ENCODE measurements around the gene GNPDA2.

Gene GNPDA2

GRCh38 chr4:44675366-44675765 is 51.0 kb downstream of the GNPDA2 start:
- Histone ChIP-seq H3K9ac (ENCODE audit: low read length) (no peak overlapping the region), H3K4me2 (ENCODE audit: low read length) (no peak overlapping the region), H3F3A (ENCODE audit: insufficient read depth, low read length) (no peaks in the 10 kb centered on the region), H3K79me2 (ENCODE audit: insufficient read depth, low read length) (peaks cover 18% of the 10 kb centered on the region), H3K27me3 (ENCODE audit: insufficient read depth, low read length) (no peaks in the 10 kb centered on the region), H4K20me1 (ENCODE audit: insufficient read depth, low read length) (no peaks in the 10 kb centered on the region), H3K27ac (ENCODE audit: low read depth, low read length, poor library complexity, severe bottlenecking) (no peak overlapping the region), H2AFZ (ENCODE audit: low read length) (no peak overlapping the region), H3K4me3 (ENCODE audit: low read depth, low read length, poor library complexity, severe bottlenecking) (no peak overlapping the region), H3K9me3 (ENCODE audit: low read length) (no peaks in the 10 kb centered on the region), H3K4me1 (ENCODE audit: insufficient read depth, low read length, severe bottlenecking) (peaks cover 20% of the 10 kb centered on the region), H3K9me2 (ENCODE audit: low read depth, low read length) (no peaks in the 10 kb centered on the region), H3K36me3 (ENCODE audit: insufficient read depth, low read length) (no peaks in the 10 kb centered on the region)
- TF ChIP-seq CTCF (IDR thresholded peaks at IDR 0.05; ENCODE audit: low read length) (no peak), EZH2 (IDR thresholded peaks at IDR 0.05; ENCODE audit: borderline replicate concordance, low read length) (no peak)

- Histone ChIP-seq H3K27ac (ENCODE audit: low read depth, low read length, poor library complexity, severe bottlenecking) (no peak overlapping the region), H3K4me3 (ENCODE audit: low read depth, low read length, poor library complexity, severe bottlenecking) (no peak overlapping the region), H3K4me2 (ENCODE audit: low read length) (no peak overlapping the region), H3K9me3 (ENCODE audit: low read length) (no peaks in the 10 kb centered on the region), H2AFZ (ENCODE audit: low read length) (no peak overlapping the region), H3K27me3 (ENCODE audit: insufficient read depth, low read length) (no peaks in the 10 kb centered on the region), H3K9ac (ENCODE audit: low read length) (no peak overlapping the region), H3F3A (ENCODE audit: insufficient read depth, low read length) (no peaks in the 10 kb centered on the region), H3K36me3 (ENCODE audit: insufficient read depth, low read length) (no peaks in the 10 kb centered on the region), H3K79me2 (ENCODE audit: insufficient read depth, low read length) (peaks cover 9% of the 10 kb centered on the region), H3K4me1 (ENCODE audit: insufficient read depth, low read length, severe bottlenecking) (peaks cover 11% of the 10 kb centered on the region), H4K20me1 (ENCODE audit: insufficient read depth, low read length) (no peaks in the 10 kb centered on the region), H3K9me2 (ENCODE audit: low read depth, low read length) (no peaks in the 10 kb centered on the region)
- no peak for TF ChIP-seq EZH2 (IDR thresholded peaks at IDR 0.05; ENCODE audit: borderline replicate concordance, low read length)
- TF ChIP-seq CTCF (IDR thresholded peaks at IDR 0.05; ENCODE audit: low read length) = peak; percentile 31; the same call in 1 of the 2 replicates
Measured at GRCh38 chr4:44674471-44674870, 51.9 kb downstream of the GNPDA2 start.

- Histone ChIP-seq H3K4me1 (ENCODE audit: insufficient read depth, low read length, severe bottlenecking) (no peaks in the 10 kb centered on the region), H3K79me2 (ENCODE audit: insufficient read depth, low read length) (no peaks in the 10 kb centered on the region), H3K9me3 (ENCODE audit: low read length) (no peaks in the 10 kb centered on the region), H3K9ac (ENCODE audit: low read length) (no peak overlapping the region), H4K20me1 (ENCODE audit: insufficient read depth, low read length) (no peaks in the 10 kb centered on the region), H3K9me2 (ENCODE audit: low read depth, low read length) (no peaks in the 10 kb centered on the region), H2AFZ (ENCODE audit: low read length) (no peak overlapping the region), H3K27me3 (ENCODE audit: insufficient read depth, low read length) (no peaks in the 10 kb centered on the region), H3K36me3 (ENCODE audit: insufficient read depth, low read length) (no peaks in the 10 kb centered on the region), H3K4me3 (ENCODE audit: low read depth, low read length, poor library complexity, severe bottlenecking) (no peak overlapping the region), H3F3A (ENCODE audit: insufficient read depth, low read length) (no peaks in the 10 kb centered on the region), H3K4me2 (ENCODE audit: low read length) (no peak overlapping the region), H3K27ac (ENCODE audit: low read depth, low read length, poor library complexity, severe bottlenecking) (no peak overlapping the region)
- TF ChIP-seq CTCF (IDR thresholded peaks at IDR 0.05; ENCODE audit: low read length) (no peak), EZH2 (IDR thresholded peaks at IDR 0.05; ENCODE audit: borderline replicate concordance, low read length) (no peak)
Measured at GRCh38 chr4:44671636-44672035, 54.7 kb downstream of the GNPDA2 start.
